ENCODE results near the gene GPRC5B.

GPRC5B gene

DNA sequence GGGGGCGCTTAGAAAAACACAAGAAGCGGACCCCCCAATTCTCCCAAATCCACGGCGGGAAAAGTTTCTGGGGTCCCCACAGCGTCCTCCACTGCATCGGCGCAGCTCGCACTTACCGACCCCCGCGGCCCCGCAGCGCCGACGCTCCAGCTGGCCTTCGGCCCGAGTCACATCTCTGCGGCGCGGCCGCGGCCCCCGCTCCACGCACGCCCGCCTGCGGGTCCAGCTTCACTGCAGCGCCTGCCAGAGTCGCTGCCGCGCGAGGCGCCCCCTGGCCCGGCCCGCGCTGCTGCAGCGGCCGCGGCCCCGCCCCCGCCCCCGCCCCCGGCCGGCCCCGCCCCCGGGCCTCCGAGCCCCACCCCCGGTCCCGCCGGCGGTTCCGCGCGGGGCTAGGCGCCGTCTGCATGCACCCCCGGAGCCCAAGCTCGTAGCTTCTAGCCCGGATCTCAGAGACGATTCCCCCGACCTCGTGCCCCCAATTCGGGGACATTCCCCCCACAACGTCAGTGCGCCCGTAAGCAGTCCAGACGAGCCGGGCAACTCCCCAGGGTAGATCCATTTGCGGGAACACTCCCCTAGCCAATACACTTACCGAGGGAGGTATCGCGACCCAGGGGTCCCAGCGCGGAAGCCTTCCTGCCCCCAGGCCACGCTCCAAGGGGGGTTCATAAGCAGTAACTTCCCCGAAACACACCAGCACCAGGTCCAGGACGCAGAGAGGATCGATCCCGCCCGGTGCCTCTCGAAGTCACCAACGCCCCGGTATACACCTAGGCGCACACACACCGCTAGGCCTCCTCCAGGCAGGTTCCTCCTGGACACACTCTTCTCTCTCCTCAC, at the start of gene GPRC5B:
GPRC5B (minus strand) TSS at position 238 of the 840 bp plus-strand sequence. CDS start 12,003 bp downstream, outside the sequence.
- no peak for DNase-seq (ENCODE audit: low read depth in 2 of 2)

DNA sequence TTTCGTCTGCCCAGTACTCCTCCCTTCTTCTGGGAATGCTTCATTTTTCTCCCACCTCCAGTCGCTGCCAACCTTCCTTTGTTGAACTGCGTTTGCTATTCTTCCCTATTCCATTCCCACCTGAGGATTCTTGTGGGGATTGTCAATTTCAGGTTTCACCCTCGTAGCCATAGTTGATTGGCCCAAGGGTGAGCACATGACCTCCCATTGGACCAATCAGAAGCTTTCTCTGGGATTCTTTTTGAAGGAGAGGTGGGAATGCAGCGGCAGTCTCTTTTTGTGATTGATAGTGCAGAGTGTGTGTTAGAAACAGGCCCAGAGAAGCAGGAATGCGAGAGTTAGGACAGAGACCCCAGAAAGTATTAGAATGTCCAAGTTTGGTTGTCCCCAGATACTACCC, 49.1 kb upstream of the GPRC5B start:
- DNase-seq (ENCODE audit: low read depth in 2 of 2): no peak

DNA sequence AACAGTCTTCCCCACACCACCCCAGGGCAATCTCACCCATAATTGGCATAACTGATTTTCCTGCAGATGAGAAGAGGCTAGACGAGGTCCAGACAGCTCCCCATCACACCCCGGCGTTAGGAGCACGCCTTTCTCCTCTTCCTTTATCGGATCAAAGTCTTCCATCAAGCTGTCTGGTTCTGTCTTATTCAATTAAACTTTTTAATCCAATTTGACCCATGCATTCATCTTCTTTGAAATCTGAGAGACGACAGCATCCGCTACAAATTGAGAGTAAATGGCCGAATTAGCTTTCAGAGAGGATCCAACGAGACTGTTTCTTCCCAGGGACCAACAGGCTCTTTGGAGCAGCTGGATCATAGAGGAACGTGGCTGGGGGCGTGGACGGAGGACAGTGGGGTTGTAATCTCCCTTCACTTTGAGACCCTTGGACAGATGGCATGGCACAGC, 44.4 kb upstream of the GPRC5B start:
- DNase-seq (ENCODE audit: low read depth in 2 of 2): no peak

DNA sequence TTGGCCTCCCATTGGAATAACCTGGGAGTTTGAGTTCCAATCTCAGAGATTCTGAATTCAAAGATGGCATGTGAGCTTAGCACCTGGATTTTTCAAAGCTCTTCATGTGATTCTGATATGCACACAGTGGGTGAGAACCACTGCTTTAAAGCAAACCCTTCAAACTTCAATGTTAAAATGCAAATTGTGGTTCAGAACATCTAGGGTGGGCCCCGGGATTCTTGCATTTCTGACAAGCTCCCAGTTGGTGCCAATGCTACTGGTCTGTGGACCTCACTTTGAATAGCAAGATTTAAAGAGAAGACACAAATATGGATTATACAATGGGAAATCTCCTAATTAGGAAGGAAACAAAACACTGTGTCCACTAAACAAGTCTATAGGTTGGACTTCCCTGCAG, 43.8 kb upstream of the GPRC5B start:
- DNase-seq (ENCODE audit: low read depth in 2 of 2): no peak

DNA sequence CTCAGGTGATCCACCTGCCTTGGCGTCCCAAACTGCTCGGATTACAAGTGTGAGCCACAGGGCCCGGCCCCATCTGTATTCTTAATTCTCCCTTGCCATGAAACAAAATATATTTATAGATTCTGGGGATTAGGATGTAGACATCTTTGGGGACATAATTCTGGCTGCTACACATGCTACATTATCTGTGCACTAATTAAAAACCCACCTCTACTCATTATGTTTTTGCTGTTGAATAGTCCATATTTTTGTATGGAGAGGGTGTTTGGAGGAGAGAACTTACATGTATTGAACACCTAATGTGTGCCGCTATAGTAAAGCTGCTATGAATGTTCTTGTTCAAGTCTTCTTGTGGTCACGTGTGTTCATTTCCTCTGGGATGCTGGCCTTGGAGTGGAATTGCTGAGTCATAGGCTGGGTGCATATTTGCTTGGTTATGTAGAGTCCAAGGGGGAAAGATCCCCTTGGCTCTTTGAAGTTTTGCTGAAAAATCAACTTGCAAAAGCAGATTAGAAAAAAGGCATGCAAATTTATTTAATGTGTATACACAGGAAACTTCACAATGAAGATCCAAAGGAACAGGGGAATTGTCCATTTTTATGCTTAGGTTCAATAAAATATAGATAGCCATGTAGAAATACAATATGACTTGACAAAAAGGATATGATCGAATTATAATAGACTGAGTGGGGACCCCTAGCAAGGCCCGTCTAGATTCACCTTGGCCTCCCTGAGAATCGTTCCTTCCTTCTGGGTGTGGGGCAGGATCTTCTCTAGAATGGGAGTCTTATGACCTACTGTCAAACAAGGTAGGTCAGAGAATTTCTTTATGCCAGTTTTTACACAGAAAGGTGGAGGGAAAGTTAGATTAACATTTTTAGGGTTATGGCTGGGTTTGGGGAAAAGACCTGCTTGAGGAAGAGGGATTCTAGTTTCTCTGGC, 42.1 kb upstream of the GPRC5B start:
- DNase-seq (ENCODE audit: low read depth in 2 of 2): no peak

DNA sequence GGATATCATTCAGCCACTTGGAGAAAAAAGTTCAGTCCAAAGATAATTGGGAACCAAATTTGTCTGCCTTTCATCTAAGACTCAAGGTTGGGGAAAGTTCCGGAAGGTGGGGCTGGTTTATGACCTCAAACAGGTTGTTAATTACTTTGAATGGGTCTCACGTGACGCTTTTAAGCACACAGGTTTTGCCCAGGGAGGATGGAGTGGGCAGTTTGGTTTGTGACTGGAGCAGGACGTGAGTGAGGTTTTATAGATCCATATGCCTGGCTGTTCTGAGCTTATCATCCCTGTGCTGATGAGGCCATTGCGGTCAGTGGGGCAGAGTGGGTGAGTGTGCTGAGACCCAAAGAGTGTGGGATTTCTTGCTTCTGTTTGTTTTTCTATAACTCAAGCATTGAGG, 38.7 kb upstream of the GPRC5B start:
- no peak for DNase-seq (ENCODE audit: low read depth in 2 of 2)

DNA sequence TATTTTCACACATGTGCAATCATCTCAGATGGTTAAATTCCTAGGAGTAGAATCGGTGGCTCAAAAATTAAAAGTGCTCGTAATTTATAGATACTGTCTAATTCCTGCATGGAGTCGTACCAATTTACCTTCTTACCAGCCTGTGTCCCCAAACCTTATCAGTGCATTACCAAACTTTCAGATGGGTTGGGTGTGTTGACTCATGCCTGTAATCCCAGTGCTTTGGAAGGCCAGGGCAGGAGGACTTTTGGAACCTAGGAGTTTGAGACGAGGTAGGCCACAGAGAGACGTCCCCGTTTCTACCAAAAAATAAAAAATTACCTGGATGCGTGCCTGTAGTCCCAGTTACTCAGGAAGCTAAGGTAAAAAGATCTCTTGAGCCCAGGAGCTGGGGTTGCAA, 34.5 kb upstream of the GPRC5B start:
- no peak for DNase-seq (ENCODE audit: low read depth in 2 of 2)

GRCh38 chr16:19916064-19916463, 31.4 kb upstream of the GPRC5B start:
- no peak for DNase-seq (ENCODE audit: low read depth in 2 of 2)

DNA sequence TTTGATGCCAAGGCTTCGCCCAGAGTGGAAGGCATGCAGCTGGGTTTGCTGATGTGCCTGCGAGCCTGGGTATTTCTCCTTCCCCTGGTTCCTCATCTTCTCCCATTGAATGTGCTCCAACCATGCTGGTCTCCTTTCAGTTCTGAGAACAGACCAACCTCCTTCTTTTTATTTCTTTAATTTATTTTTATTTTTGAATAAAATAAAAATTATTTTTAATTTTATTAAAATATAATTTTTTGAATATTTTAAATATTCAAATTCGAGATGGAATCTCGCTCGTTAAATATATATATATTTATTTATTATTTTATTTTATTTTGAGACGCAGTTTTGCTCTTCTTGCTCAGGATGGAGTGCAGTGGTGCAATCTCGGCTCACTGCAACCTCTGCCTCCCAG, 30.2 kb upstream of the GPRC5B start:
- DNase-seq (ENCODE audit: low read depth in 2 of 2): no peak

- no peak for DNase-seq (ENCODE audit: low read depth in 2 of 2)
Measured at GRCh38 chr16:19913340-19913645, 28.6 kb upstream of the GPRC5B start.

DNA sequence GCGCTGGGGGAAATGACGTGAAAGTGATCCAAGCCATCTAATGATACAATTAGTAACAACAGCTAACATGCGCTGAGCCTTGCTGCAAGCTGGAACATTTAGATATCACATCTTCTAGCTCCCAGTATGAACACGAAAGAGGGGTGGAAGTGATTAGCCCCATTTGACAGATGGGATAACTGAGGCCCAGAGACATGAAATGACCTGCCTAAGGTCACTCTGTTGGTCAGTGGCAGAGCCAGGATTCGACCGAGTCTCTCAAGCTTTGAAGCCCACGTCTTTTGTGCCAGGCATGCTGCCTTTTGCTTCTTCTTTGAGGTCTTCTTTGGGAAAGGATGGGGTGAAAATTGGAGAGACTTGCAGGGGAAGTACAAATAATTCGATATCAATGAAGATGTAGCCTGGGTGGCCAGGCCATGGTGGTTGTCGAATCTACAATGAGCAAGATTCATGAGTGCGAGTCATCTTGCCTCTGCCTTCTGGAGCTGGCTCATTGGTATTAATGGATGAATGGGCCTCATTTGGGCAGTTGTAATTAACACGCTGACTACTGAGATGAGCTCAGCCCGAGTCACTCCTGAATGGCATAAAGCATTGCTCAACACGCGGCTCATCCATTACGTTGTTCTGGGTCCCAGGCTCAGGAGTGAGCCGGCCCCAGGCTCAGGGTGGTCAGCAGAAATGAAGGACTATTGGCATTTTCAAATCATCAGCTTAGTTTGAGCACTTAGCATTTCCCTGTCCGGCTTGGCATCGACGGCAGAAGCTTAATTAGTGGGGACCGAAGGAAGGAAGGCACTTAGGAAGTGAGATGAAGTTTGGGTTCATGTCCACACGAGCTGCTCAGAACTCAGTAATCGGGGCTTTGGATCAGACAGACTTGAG, 28.0 kb upstream of the GPRC5B start:
- DNase-seq (ENCODE audit: low read depth in 2 of 2): no peak

GRCh38 chr16:19911747-19912454, 27.3 kb upstream of the GPRC5B start:
- no peak for DNase-seq (ENCODE audit: low read depth in 2 of 2)

DNA sequence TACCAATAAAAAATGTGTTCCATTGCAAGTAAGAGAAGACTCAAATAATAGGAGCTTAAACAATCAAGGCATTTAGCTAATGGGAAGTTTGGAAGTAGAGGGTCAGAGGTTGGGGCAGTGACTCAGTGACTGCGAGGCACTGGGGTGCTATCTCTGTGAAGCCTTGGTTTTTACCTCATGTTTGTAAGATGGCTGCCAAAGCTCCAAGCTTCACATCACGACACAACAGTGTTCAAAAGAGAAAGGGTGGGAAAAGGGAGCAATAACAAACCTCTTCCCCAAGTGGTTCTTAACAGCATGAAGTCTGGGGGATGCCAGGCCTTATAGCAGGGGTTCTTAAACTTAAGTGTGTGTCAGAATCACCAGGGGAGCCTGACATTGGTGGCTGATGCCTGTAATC, 26.6 kb upstream of the GPRC5B start:
- DNase-seq (ENCODE audit: low read depth in 2 of 2): no peak

GRCh38 chr16:19909750-19910322, 25.2 kb upstream of the GPRC5B start:
- DNase-seq (ENCODE audit: low read depth in 2 of 2): no peak

- DNase-seq (ENCODE audit: low read depth in 2 of 2): no peak
Measured at GRCh38 chr16:19908921-19909320, 24.3 kb upstream of the GPRC5B start.

- DNase-seq (ENCODE audit: low read depth in 2 of 2): peak; percentile 53 to 68
Measured at GRCh38 chr16:19907161-19907992, 22.7 kb upstream of the GPRC5B start.

DNA sequence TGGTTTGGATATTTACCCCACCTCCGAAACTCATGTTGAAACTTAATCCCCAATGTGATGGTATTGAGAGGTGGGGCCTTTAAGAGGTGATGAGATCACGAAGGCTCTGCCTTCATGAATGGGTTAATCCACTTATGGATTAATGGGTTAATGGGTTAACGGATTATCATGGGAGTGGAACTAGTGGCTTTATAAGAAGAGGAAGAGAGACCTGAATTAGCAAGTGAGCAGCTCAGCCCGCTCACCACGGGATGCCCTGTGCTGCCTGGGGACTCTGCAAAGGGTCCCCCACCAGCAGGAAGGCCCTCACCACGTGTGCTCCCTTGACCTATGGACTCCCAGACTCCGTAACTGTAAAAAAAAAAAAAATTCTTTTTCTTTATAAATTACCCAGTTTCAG, 16.5 kb upstream of the GPRC5B start:
- no peak for DNase-seq (ENCODE audit: low read depth in 2 of 2)

DNA sequence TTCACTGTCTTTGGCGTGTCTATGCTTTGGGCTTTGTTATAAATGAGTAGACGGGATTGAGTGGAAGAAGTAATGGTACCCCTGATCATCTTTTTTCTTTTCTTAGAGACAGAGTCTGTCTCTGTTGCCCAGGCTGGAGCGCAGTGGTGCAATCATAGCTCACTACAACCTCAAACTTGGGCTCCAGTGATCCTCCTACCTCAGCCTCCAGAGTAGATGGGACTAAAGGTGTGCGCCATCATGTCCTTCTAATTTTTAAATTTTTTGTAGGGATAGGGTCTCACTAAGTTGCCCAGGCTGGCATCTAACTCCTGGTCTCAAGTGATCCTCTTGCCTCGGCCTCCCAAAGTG, 14.9 kb upstream of the GPRC5B start:
- no peak for DNase-seq (ENCODE audit: low read depth in 2 of 2)

DNA sequence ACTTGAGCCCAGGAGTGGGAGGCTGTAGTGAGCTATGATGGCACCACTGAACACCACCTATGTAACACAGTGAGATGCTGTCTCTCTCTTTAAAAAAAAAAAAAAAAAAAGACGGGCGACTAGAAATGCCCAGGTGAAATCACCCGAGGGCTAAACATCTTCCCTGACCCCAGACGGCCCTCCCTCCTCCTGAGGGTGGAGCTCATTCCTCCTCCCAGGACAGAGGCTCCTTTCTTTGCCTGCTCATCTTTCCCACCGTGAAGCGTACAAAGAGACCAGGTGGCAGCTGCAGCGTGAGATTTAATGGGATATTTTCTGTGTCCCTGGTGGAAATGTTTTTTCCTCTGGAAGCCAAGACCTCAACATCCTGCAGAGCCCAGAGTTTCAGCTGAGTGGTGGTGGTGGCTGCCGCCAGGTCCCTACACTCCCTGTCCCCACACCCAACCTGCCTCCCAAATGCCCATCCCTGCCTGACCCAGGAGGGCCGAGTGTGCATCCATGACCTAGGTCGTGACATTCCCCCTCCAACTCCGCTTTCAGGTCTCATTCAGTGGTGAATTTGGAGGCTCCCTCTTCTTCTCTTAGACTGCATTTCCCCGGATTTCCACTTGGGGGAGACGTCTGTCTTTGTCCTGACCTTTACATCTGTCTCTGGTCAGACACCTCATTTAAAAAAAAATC, 14.4 kb upstream of the GPRC5B start:
- peak in 1 of 2 donors; percentile 39 for DNase-seq (ENCODE audit: low read depth in 2 of 2)

All from stimulated activated CD4-positive, alpha-beta T cell treated with anti-CD3 and anti-CD28 coated beads, Interleukin-15, amount 100 ng/mL, for 48 hours (primary cell).